Peyer's patch (tissue), 4 donors: ENCODE measurements around the gene DAAM1.

Source experiments
- POLR2A ChIP-seq, 2 donors: fragments of 450-650 bp; IDR thresholded peaks; one replicate each; pipeline ENCODE4 v1.5.1; 2017; ENCODE audit warnings: antibody characterized with exemption in 2 of 2, mild to moderate bottlenecking in 2 of 2, moderate library complexity in 2 of 2
- TF ChIP-seq, protein P1 (sequence below), 6 experiments: fragments of 450-650 bp in 4 of 6; fragments of 200-600 bp in 2 of 6; sonication (generic) in 1 of 6; IDR thresholded peaks; one replicate each; pipeline ENCODE4 v1.5.1; 2017 to 2019; ENCODE audit warnings: antibody characterized with exemption in 6 of 6, mild to moderate bottlenecking in 3 of 6, moderate library complexity in 1 of 6

DNA sequence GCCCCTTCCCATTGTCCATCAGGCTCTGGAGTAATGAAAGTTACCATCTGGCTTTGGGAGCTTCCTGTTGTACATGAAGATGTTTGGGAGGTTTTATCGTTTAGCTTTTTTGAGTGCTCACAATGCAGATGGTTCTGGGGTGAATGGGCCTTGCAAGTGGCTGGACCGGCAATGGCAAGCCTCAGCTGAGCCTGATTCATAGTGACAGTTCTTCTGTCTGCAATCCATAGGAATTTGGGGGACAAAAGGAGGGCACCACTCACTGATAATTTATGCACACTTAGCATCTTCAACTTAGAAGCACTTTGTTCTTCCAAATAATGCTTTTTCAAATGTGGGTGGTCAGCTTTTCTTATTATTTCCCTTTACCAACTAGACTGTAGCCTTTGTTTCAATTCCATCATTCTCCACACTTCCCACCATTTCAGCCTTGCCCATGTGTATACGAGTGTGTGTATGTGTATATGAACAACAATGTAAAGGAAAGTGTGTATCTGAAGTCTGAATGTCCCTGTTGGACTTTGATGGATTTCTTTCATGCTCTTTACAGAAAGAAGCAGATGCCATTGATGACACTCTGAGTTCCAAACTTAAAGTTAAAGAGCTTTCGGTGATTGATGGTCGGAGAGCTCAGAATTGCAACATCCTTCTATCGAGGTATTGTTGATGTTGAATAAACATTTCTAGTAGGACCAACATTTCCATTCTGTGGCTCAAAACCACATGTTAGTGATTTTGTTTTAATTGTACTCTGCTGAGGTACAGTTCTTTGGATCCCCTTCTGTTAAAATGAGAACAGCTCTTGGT, 151.3 kb downstream of the DAAM1 start:
- no peak for TF ChIP-seq POLR2A (IDR thresholded peaks at IDR 0.05)
- TF ChIP-seq, protein P1, sequence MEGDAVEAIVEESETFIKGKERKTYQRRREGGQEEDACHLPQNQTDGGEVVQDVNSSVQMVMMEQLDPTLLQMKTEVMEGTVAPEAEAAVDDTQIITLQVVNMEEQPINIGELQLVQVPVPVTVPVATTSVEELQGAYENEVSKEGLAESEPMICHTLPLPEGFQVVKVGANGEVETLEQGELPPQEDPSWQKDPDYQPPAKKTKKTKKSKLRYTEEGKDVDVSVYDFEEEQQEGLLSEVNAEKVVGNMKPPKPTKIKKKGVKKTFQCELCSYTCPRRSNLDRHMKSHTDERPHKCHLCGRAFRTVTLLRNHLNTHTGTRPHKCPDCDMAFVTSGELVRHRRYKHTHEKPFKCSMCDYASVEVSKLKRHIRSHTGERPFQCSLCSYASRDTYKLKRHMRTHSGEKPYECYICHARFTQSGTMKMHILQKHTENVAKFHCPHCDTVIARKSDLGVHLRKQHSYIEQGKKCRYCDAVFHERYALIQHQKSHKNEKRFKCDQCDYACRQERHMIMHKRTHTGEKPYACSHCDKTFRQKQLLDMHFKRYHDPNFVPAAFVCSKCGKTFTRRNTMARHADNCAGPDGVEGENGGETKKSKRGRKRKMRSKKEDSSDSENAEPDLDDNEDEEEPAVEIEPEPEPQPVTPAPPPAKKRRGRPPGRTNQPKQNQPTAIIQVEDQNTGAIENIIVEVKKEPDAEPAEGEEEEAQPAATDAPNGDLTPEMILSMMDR (IDR thresholded peaks at IDR 0.05): no peak
